A549 (cell line): Measurements from ENCODE around the gene NTF3. TPM values are rescaled to one million over a fixed set of nuclear protein-coding genes. Genes with fewer than 3 reads are reported as not detected.

ENCODE experiments used
- ATAC-seq, 2 experiments: fragments of 200-7000 bp in 1 of 2; fragments of >200 bp in 1 of 2; cut with Nextera tagmentation in 1 of 2; cut with Tn5 transposase in 1 of 2; 3 replicates each; pipeline versions ENCODE4 v1.8.0 to v1.9.1; 2018 to 2020; ENCODE audit warnings: mild to moderate bottlenecking in 1 of 2, moderate library complexity in 1 of 2
- CTCF ChIA-PET: fragments of 300-600 bp; sonication (Branson Sonifier 250); formaldehyde crosslinking; extraction: SDS; loops from one replicate; lab custom pipeline; 2021; ENCODE audit warnings: antibody characterized with exemption, inconsistent platforms; lab: Yijun Ruan, JAX
- POLR2A ChIA-PET: fragments of 350-600 bp; formaldehyde crosslinking; extraction: SDS; loops from one replicate; lab custom pipeline; 2021; ENCODE audit warnings: antibody characterized with exemption, inconsistent platforms; lab: Yijun Ruan, JAX
- DNase-seq, 2 experiments: peaks; one replicate each; pipeline versions ENCODE4 v3.0.0 to v3.0.0-alpha.2; 2011 to 2016; ENCODE audit warnings: low read depth in 1 of 2, low spot score in 1 of 2
- FAIRE-seq: peaks from 2 replicates; lab custom pipeline; 2011; peaks lifted over from hg19 to GRCh38; lab: Jason Lieb, UNC
- H3K27ac ChIP-seq, 2 experiments: fragments of >200 bp; sonication (Bioruptor Twin); formaldehyde crosslinking; 3 replicates each; pipeline ENCODE4 v1.5.1; 2016 to 2017
- H3K4me1 ChIP-seq: fragments of >200 bp; sonication (Bioruptor Twin); formaldehyde crosslinking; 3 replicates; pipeline ENCODE4 v1.6.1; 2016
- H3K4me2 ChIP-seq: fragments of >200 bp; sonication (Bioruptor Twin); formaldehyde crosslinking; 3 replicates; pipeline ENCODE4 v1.6.1; 2016
- H3K4me3 ChIP-seq: fragments of >200 bp; sonication (Bioruptor Twin); formaldehyde crosslinking; 3 replicates; pipeline ENCODE4 v1.5.1; 2016
- H3K9me3 ChIP-seq: fragments of >200 bp; sonication (Bioruptor Twin); formaldehyde crosslinking; 3 replicates; pipeline ENCODE4 v1.6.1; 2016
- BHLHE40 ChIP-seq: IDR thresholded peaks from 2 replicates; pipeline ENCODE4 v1.6.1; 2012; ENCODE audit warnings: low read depth, low read length, inconsistent platforms
- CBX2 ChIP-seq: fragments of 200-600 bp; sonication (generic); IDR thresholded peaks from 2 replicates; pipeline ENCODE4 v1.6.1; 2016; ENCODE audit warnings: low read depth, mild to moderate bottlenecking, borderline replicate concordance
- CHD4 ChIP-seq: fragments of 200-600 bp; sonication (generic); IDR thresholded peaks from 2 replicates; pipeline ENCODE4 v1.6.1; 2016; ENCODE audit warnings: antibody characterized with exemption, mild to moderate bottlenecking, borderline replicate concordance
- EP300 ChIP-seq, 2 experiments: fragments of >200 bp; sonication (Bioruptor Twin); formaldehyde crosslinking; IDR thresholded peaks; 2 replicates in 1 of 2; 3 replicates in 1 of 2; pipeline ENCODE4 v1.6.1; 2016 to 2017
- ESRRA ChIP-seq: fragments of 150-350 bp; IDR thresholded peaks from 2 replicates; pipeline ENCODE4 v1.6.1; 2014; ENCODE audit warnings: mild to moderate bottlenecking, low read length, borderline replicate concordance
- FOXS1 ChIP-seq: fragments of 250-450 bp; sonication (Bioruptor Pico); IDR thresholded peaks from 2 replicates; pipeline ENCODE4 v1.5.0; 2020; ENCODE audit warnings: mild to moderate bottlenecking, moderate library complexity
- HOXB5 ChIP-seq: fragments of 250-450 bp; sonication (Bioruptor Pico); IDR thresholded peaks from 2 replicates; pipeline ENCODE4 v1.5.0; 2020; ENCODE audit warnings: mild to moderate bottlenecking, moderate library complexity
- JUN ChIP-seq, 2 experiments: fragments of >200 bp; sonication (Bioruptor Twin); formaldehyde crosslinking; IDR thresholded peaks; 2 replicates in 1 of 2; 3 replicates in 1 of 2; pipeline ENCODE4 v1.6.1; 2016 to 2017
- KDM1A ChIP-seq: fragments of 200-600 bp; sonication (generic); IDR thresholded peaks from 2 replicates; pipeline ENCODE4 v1.6.1; 2016; ENCODE audit warnings: low read depth, mild to moderate bottlenecking
- KDM5A ChIP-seq: fragments of 200-600 bp; sonication (generic); IDR thresholded peaks from 2 replicates; pipeline ENCODE4 v1.6.1; 2016; ENCODE audit warnings: antibody characterized with exemption, mild to moderate bottlenecking
- MAZ ChIP-seq: fragments of 150-350 bp; IDR thresholded peaks from 2 replicates; pipeline ENCODE4 v1.6.1; 2014; ENCODE audit warnings: antibody characterized with exemption, low read depth, low read length, borderline replicate concordance
- MYC ChIP-seq: IDR thresholded peaks from 2 replicates; pipeline ENCODE4 v1.6.1; 2012; ENCODE audit warnings: mild to moderate bottlenecking, inconsistent platforms, low read length, improper control_type of control experiment, borderline replicate concordance
- NPAS2 ChIP-seq: fragments of 250-450 bp; sonication (Bioruptor Pico); IDR thresholded peaks from 2 replicates; pipeline ENCODE4 v1.8.0; 2022; ENCODE audit warnings: mild to moderate bottlenecking, moderate library complexity, borderline replicate concordance
- PHF8 ChIP-seq: fragments of 200-600 bp; sonication (generic); IDR thresholded peaks from 2 replicates; pipeline ENCODE4 v1.6.1; 2016; ENCODE audit warnings: low read depth, mild to moderate bottlenecking, antibody characterized with exemption, moderate library complexity, borderline replicate concordance
- POLR2A ChIP-seq: IDR thresholded peaks from 2 replicates; pipeline ENCODE4 v1.6.1; 2012; ENCODE audit warnings: mild to moderate bottlenecking, low read length
- RAD21 ChIP-seq, 2 experiments: fragments of >200 bp in 1 of 2; sonication (Bioruptor Twin) in 1 of 2; formaldehyde crosslinking in 1 of 2; IDR thresholded peaks in 1 of 2; conservative IDR thresholded peaks in 1 of 2; 2 replicates in 1 of 2; 3 replicates in 1 of 2; pipeline ENCODE4 v1.6.1; 2012 to 2018; ENCODE audit warnings: inconsistent platforms in 1 of 2
- RARB ChIP-seq: fragments of 250-450 bp; sonication (Bioruptor Pico); IDR thresholded peaks from 2 replicates; pipeline ENCODE4 v1.8.0; 2021; ENCODE audit warnings: mild to moderate bottlenecking, moderate library complexity
- RFX5 ChIP-seq: fragments of 450-650 bp; IDR thresholded peaks from 2 replicates; pipeline ENCODE4 v1.7.1; 2014; ENCODE audit warnings: antibody characterized with exemption, mild to moderate bottlenecking, moderate library complexity
- SREBF2 ChIP-seq: fragments of 450-650 bp; IDR thresholded peaks from 2 replicates; pipeline ENCODE4 v1.6.1; 2014; ENCODE audit warnings: mild to moderate bottlenecking, moderate library complexity
- ZNF302 ChIP-seq: fragments of 250-450 bp; sonication (Bioruptor Pico); IDR thresholded peaks from 2 replicates; pipeline ENCODE4 v1.9.0; 2021; ENCODE audit warnings: inconsistent platforms, mild to moderate bottlenecking, moderate library complexity
- ZSCAN20 ChIP-seq: fragments of 250-450 bp; sonication (Bioruptor Pico); IDR thresholded peaks from 2 replicates; pipeline ENCODE4 v1.8.0; 2022; ENCODE audit warnings: mild to moderate bottlenecking, moderate library complexity
- WGBS: methylation state at CpG from one replicate; pipeline ENCODE4 v1.1.6; 2017; ENCODE audit errors: missing lambda C conversion rate; 5-methylcytosine and 5-hydroxymethylcytosine counted together
- polyA plus RNA-seq, 4 experiments: library from polyadenylated mRNA; depleted of rRNA in 3 of 4; stranded (reverse); fragments of >200 nt; fragmentation: RNase III in 1 of 4; extraction: RNeasy Plus Mini Kit Qiagen cat#74134 plus additional on column Dnase treatment in 1 of 4; gene quantifications; 2 replicates in 3 of 4; 3 replicates in 1 of 4; pipeline ENCODE4 v1.2.3, GENCODE V29; 2011 to 2017
- TF ChIP-seq, protein P1 (sequence below): fragments of >200 bp; sonication (Bioruptor Twin); formaldehyde crosslinking; IDR thresholded peaks from 3 replicates; pipeline ENCODE4 v1.6.1; 2016
- TF ChIP-seq, protein P2 (sequence below): fragments of 450-650 bp; IDR thresholded peaks from 2 replicates; pipeline ENCODE4 v1.6.1; 2014; ENCODE audit warnings: antibody characterized with exemption
- TF ChIP-seq, protein P3 (sequence below): fragments of >200 bp; sonication (Bioruptor Twin); formaldehyde crosslinking; IDR thresholded peaks from 2 replicates; pipeline ENCODE4 v1.6.1; 2016
- TF ChIP-seq, protein P4 (sequence below): IDR thresholded peaks from 2 replicates; pipeline ENCODE4 v1.6.1; 2012
- TF ChIP-seq, protein P5 (sequence below): fragments of >200 bp; sonication (Bioruptor Twin); formaldehyde crosslinking; IDR thresholded peaks from 3 replicates; pipeline ENCODE4 v1.5.1; 2016
- TF ChIP-seq, protein P6 (sequence below): fragments of 250-450 bp; sonication (Bioruptor Pico); IDR thresholded peaks from 2 replicates; pipeline ENCODE4 v1.5.0; 2021; ENCODE audit warnings: mild to moderate bottlenecking, moderate library complexity, borderline replicate concordance
- TF ChIP-seq, protein P7 (sequence below): IDR thresholded peaks from 2 replicates; pipeline ENCODE4 v1.6.1; 2012

The NTF3 gene
- polyA plus RNA-seq, 2 of the 4 experiments (the other 2 are of a cell fraction), result not detected

DNA sequence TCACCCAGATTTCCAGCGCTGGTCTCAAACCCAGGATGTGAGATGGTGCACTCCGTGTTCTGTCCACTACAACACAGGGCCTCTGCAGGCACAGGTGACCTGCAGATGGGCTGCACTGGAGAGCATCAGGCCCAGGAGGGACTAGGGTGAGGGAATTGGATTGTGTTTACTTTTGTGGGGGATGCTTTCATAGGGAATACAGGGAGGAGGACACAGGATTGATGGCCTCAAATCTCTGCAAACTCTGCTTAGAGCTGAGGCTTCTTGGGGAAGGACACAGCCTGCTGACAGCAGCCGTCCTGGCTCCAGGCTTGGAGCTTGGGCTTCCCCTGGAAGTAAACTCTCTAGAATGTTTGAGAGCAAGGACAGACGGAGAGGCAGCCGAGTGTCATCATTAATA lies 57.1 kb downstream of the NTF3 start:
- H3K27ac ChIP-seq, result no peak overlapping the region
- ChIA-PET CTCF (interaction anchor here (2.7 kb wide), 1 partner anchor 22 kb away, joined by 6 read pairs; no protein-coding TSS in a partner anchor), POLR2A (no interaction called here)
- ATAC-seq (no peak), DNase-seq (no peak), FAIRE-seq (no peak)
- H3K4me2 ChIP-seq, result no peak overlapping the region
- no peaks in the 10 kb centered on the region for H3K9me3 ChIP-seq
- no peak overlapping the region for H3K4me3 ChIP-seq
- 2% methylated on average over 5 of the region's 5 CpGs for WGBS
- no peak for TF ChIP-seq CBX2
- no peak for TF ChIP-seq BHLHE40
- no peak for TF ChIP-seq HOXB5
- TF ChIP-seq MYC, result no peak
- TF ChIP-seq, protein P1, sequence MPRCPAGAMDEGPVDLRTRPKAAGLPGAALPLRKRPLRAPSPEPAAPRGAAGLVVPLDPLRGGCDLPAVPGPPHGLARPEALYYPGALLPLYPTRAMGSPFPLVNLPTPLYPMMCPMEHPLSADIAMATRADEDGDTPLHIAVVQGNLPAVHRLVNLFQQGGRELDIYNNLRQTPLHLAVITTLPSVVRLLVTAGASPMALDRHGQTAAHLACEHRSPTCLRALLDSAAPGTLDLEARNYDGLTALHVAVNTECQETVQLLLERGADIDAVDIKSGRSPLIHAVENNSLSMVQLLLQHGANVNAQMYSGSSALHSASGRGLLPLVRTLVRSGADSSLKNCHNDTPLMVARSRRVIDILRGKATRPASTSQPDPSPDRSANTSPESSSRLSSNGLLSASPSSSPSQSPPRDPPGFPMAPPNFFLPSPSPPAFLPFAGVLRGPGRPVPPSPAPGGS, result no peak
- TF ChIP-seq KDM1A, result no peak
- TF ChIP-seq, protein P2, sequence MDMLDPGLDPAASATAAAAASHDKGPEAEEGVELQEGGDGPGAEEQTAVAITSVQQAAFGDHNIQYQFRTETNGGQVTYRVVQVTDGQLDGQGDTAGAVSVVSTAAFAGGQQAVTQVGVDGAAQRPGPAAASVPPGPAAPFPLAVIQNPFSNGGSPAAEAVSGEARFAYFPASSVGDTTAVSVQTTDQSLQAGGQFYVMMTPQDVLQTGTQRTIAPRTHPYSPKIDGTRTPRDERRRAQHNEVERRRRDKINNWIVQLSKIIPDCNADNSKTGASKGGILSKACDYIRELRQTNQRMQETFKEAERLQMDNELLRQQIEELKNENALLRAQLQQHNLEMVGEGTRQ, result no peak
- no peak for TF ChIP-seq JUN (IDR thresholded peaks at IDR 0.05)
- no peak for TF ChIP-seq NPAS2 (CRISPR knock-in tag)
- TF ChIP-seq FOXS1 (CRISPR knock-in tag), result no peak
- no peak for TF ChIP-seq RARB (CRISPR knock-in tag)
- TF ChIP-seq PHF8, result no peak
- TF ChIP-seq, protein P3, sequence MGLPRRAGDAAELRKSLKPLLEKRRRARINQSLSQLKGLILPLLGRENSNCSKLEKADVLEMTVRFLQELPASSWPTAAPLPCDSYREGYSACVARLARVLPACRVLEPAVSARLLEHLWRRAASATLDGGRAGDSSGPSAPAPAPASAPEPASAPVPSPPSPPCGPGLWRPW, result no peak
- TF ChIP-seq, protein P4, sequence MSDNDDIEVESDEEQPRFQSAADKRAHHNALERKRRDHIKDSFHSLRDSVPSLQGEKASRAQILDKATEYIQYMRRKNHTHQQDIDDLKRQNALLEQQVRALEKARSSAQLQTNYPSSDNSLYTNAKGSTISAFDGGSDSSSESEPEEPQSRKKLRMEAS, result no peak
- no peak for TF ChIP-seq POLR2A
- no peak for TF ChIP-seq RFX5
- no peak for TF ChIP-seq EP300 (IDR thresholded peaks at IDR 0.05)
- TF ChIP-seq KDM5A, result no peak
- no peak for TF ChIP-seq ESRRA
- TF ChIP-seq MAZ, result no peak
- TF ChIP-seq, all 56 proteins: peak for 0
- no peaks in the 10 kb centered on the region for H3K4me1 ChIP-seq

DNA sequence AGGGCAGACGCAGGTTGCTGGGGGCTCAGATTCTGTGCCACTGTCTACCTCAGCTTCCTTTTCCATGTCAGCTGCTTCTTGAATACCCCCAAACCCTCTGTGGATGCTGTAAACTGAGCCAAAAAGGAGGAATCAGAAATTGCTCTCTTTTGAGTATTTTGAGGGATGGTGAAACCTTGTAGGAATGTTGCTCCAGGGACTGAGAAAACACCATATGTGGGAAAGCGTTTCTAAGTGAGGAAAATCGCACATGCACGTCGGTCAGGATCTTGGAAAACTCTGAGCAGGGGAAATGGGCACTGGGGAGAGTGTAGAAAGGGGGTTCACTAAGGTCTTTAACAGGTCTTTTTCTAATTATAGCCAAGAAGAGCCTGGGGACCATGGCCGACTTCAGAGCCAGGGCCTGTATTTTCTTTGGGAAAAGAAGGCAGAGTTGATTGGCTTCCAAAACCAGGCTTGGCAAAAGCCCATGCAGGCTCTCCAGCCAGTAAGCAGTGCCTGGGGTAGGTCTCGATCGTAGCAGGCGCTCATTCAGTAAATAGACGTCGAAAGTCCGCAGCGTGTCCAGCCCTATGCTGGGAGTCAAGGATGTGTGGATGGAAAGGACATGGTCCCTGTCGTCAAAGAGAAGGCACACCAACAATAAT lies 58.0 kb downstream of the NTF3 start:
- WGBS, result 28% methylated on average over 13 of the region's 14 CpGs
- Histone ChIP-seq H3K9me3 (no peaks in the 10 kb centered on the region), H3K4me2 (no peak overlapping the region), H3K4me1 (no peaks in the 10 kb centered on the region), H3K4me3 (no peak overlapping the region), H3K27ac (no peak overlapping the region)
- ChIA-PET CTCF (interaction anchor here (1.5 to 2.7 kb wide), 2 partner anchors 12 to 21 kb away, joined by 4 to 6 read pairs; no protein-coding TSS in a partner anchor), POLR2A (no interaction called here)
- no peak for FAIRE-seq
- no peak for ATAC-seq
- DNase-seq, result no peak
- TF ChIP-seq RAD21 (conservative IDR thresholded peaks at IDR 0.05 in 1 of 2, IDR thresholded peaks at IDR 0.05 in 1 of 2), result no peak
- TF ChIP-seq, protein P5, sequence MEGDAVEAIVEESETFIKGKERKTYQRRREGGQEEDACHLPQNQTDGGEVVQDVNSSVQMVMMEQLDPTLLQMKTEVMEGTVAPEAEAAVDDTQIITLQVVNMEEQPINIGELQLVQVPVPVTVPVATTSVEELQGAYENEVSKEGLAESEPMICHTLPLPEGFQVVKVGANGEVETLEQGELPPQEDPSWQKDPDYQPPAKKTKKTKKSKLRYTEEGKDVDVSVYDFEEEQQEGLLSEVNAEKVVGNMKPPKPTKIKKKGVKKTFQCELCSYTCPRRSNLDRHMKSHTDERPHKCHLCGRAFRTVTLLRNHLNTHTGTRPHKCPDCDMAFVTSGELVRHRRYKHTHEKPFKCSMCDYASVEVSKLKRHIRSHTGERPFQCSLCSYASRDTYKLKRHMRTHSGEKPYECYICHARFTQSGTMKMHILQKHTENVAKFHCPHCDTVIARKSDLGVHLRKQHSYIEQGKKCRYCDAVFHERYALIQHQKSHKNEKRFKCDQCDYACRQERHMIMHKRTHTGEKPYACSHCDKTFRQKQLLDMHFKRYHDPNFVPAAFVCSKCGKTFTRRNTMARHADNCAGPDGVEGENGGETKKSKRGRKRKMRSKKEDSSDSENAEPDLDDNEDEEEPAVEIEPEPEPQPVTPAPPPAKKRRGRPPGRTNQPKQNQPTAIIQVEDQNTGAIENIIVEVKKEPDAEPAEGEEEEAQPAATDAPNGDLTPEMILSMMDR, result no peak
- TF ChIP-seq ZNF302 (CRISPR knock-in tag), result no peak
- TF ChIP-seq ZSCAN20 (CRISPR knock-in tag), result no peak
- TF ChIP-seq RFX5, result no peak
- TF ChIP-seq FOXS1 (CRISPR knock-in tag), result no peak
- TF ChIP-seq CHD4, result no peak
- TF ChIP-seq, protein P6, sequence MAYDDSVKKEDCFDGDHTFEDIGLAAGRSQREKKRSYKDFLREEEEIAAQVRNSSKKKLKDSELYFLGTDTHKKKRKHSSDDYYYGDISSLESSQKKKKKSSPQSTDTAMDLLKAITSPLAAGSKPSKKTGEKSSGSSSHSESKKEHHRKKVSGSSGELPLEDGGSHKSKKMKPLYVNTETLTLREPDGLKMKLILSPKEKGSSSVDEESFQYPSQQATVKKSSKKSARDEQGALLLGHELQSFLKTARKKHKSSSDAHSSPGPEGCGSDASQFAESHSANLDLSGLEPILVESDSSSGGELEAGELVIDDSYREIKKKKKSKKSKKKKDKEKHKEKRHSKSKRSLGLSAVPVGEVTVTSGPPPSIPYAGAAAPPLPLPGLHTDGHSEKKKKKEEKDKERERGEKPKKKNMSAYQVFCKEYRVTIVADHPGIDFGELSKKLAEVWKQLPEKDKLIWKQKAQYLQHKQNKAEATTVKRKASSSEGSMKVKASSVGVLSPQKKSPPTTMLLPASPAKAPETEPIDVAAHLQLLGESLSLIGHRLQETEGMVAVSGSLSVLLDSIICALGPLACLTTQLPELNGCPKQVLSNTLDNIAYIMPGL (CRISPR knock-in tag), result no peak
- TF ChIP-seq, protein P7, sequence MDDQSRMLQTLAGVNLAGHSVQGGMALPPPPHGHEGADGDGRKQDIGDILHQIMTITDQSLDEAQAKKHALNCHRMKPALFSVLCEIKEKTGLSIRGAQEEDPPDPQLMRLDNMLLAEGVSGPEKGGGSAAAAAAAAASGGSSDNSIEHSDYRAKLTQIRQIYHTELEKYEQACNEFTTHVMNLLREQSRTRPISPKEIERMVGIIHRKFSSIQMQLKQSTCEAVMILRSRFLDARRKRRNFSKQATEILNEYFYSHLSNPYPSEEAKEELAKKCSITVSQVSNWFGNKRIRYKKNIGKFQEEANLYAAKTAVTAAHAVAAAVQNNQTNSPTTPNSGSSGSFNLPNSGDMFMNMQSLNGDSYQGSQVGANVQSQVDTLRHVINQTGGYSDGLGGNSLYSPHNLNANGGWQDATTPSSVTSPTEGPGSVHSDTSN, result no peak
- TF ChIP-seq SREBF2, result no peak
- TF ChIP-seq, protein P3, result no peak
